ENCODE results near the gene PPP1R2. TPM values are rescaled to one million over a fixed set of nuclear protein-coding genes. Genes with fewer than 3 reads are reported as not detected.

Gene PPP1R2
- total RNA-seq, 1 experiment from 2014 or later = 46.1 TPM

GRCh38 chr3:195511136-195511535 lies 32.0 kb downstream of the PPP1R2 start:
- Histone ChIP-seq H3K4me3 (replicated peaks in 1 of 2; ENCODE audit: low read depth in 1 of 2, low read length in 2 of 2) (no peak overlapping the region), H3K9me2 (ENCODE audit: insufficient read depth) (no peaks in the 10 kb centered on the region), H3K4me1 (ENCODE audit: control insufficient read depth in 1 of 2, insufficient read depth in 2 of 2, low read length in 2 of 2) (no peaks in the 10 kb centered on the region), H3K36me3 (ENCODE audit: control insufficient read depth in 1 of 2, insufficient read depth in 2 of 2, low read length in 2 of 2) (peaks cover 2 to 6% of the 10 kb centered on the region in 2 experiments; a peak in 1 of 4 replicates), H4K20me1 (ENCODE audit: insufficient read depth) (no peaks in the 10 kb centered on the region), H3K27me3 (ENCODE audit: insufficient read depth, low read length) (no peaks in the 10 kb centered on the region), H2AFZ (ENCODE audit: low read depth, low read length, poor library complexity, severe bottlenecking) (no peak overlapping the region), H3K9ac (ENCODE audit: low read length) (no peak overlapping the region), H3K9me3 (ENCODE audit: control insufficient read depth in 1 of 2, insufficient read depth in 1 of 2, low read depth in 1 of 2, low read length in 2 of 2) (no peaks in the 10 kb centered on the region), H3K79me2 (ENCODE audit: insufficient read depth, low read length) (no peaks in the 10 kb centered on the region), H3K27ac (ENCODE audit: low read depth, low read length) (no peak overlapping the region), H3K4me2 (ENCODE audit: low read length) (no peak overlapping the region)
- ChIA-PET POLR2A (no interaction called here), CTCF (no interaction called here), RAD21 (ENCODE audit: low non-redundant PET in 1 of 2, low total read pairs in 2 of 2, uncharacterized antibody in 2 of 2, unreplicated experiment in 2 of 2) (no interaction called here)
- TF ChIP-seq RAD21 (IDR thresholded peaks at IDR 0.05; ENCODE audit: low read depth) (no peak), EZH2phosphoT487 (IDR thresholded peaks at IDR 0.05; ENCODE audit: borderline replicate concordance) (no peak), CBX3 (IDR thresholded peaks at IDR 0.05; ENCODE audit: low read depth) (no peak), EGR1 (IDR thresholded peaks at IDR 0.05; ENCODE audit: low read depth) (no peak), EZH2 (IDR thresholded peaks at IDR 0.05) (no peak), ZNF274 (IDR thresholded peaks at IDR 0.05; ENCODE audit: low read depth, low read length) (no peak)
- TF ChIP-seq, protein P1, sequence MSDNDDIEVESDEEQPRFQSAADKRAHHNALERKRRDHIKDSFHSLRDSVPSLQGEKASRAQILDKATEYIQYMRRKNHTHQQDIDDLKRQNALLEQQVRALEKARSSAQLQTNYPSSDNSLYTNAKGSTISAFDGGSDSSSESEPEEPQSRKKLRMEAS (IDR thresholded peaks at IDR 0.05) = no peak
- ATAC-seq (no peak), DNase-seq (ENCODE audit: low read depth, low spot score) (no peak)
- intact Hi-C loops (cut with micrococcal nuclease) = loop anchor here (10.0 kb wide), 1 partner anchor 1176 kb away; no protein-coding TSS in a partner anchor
- no TSS peak for BruUV-seq (replicated peaks)

DNA sequence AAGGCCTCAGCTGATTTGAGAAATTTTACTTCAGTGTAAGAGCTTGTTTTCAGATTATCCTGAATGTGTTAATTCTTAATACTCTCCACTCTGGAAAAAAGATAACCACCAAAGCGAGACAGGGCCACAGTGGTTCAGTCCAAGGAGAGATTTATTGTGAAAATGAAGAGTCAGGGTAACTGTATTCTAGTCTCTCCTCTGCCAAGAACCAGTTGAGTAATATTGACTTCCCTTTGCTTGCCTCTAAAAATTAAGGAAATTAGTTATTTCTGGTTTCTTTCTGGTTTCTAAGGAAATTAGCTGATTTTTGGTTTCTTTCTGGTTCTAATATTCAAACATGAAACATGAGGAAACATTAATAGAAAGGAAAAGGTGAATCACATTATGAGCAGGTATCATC lies 34.9 kb downstream of the PPP1R2 start:
- Histone ChIP-seq H3K9me2 (ENCODE audit: insufficient read depth) (no peaks in the 10 kb centered on the region), H3K36me3 (ENCODE audit: control insufficient read depth in 1 of 2, insufficient read depth in 2 of 2, low read length in 2 of 2) (no peaks in the 10 kb centered on the region), H3K9me3 (ENCODE audit: control insufficient read depth in 1 of 2, insufficient read depth in 1 of 2, low read depth in 1 of 2, low read length in 2 of 2) (no peaks in the 10 kb centered on the region), H3K79me2 (ENCODE audit: insufficient read depth, low read length) (no peaks in the 10 kb centered on the region), H2AFZ (ENCODE audit: low read depth, low read length, poor library complexity, severe bottlenecking) (no peak overlapping the region), H4K20me1 (ENCODE audit: insufficient read depth) (no peaks in the 10 kb centered on the region), H3K27me3 (ENCODE audit: insufficient read depth, low read length) (no peaks in the 10 kb centered on the region), H3K4me3 (replicated peaks in 1 of 2; ENCODE audit: low read depth in 1 of 2, low read length in 2 of 2) (no peak overlapping the region), H3K9ac (ENCODE audit: low read length) (no peak overlapping the region), H3K4me2 (ENCODE audit: low read length) (no peak overlapping the region), H3K4me1 (ENCODE audit: control insufficient read depth in 1 of 2, insufficient read depth in 2 of 2, low read length in 2 of 2) (no peaks in the 10 kb centered on the region), H3K27ac (ENCODE audit: low read depth, low read length) (no peak overlapping the region)
- RAD21 ChIA-PET (ENCODE audit: low non-redundant PET in 1 of 2, low total read pairs in 2 of 2, uncharacterized antibody in 2 of 2, unreplicated experiment in 2 of 2) = no interaction called here
- BruUV-seq (replicated peaks) = no TSS peak
- no peak for ATAC-seq
- intact Hi-C loops (cut with micrococcal nuclease) = no loop called here
- POLR2A ChIA-PET = no interaction called here
- no peak for DNase-seq (ENCODE audit: low read depth, low spot score)
- CTCF ChIA-PET = interaction anchor here (0.9 kb wide), 1 partner anchor 237 kb away, joined by 3 read pairs; the partner anchor contains the start of gene XXYLT1
- TF ChIP-seq CTCF (IDR thresholded peaks at IDR 0.05 in 2 of 3, conservative IDR thresholded peaks at IDR 0.05 in 1 of 3; ENCODE audit: borderline replicate concordance in 1 of 3, insufficient read depth in 1 of 3, low read depth in 2 of 3, low read length in 2 of 3) (no peak), ELF1 (IDR thresholded peaks at IDR 0.05; ENCODE audit: borderline replicate concordance, low read depth) (no peak), JUND (IDR thresholded peaks at IDR 0.05) (no peak), FOSL1 (IDR thresholded peaks at IDR 0.05; ENCODE audit: low read depth) (no peak), POLR2AphosphoS5 (IDR thresholded peaks at IDR 0.05; ENCODE audit: low read depth, low read length) (no peak), TCF7L2 (IDR thresholded peaks at IDR 0.05; ENCODE audit: borderline replicate concordance, extremely low read depth, insufficient read depth, insufficient read length) (no peak), CBX3 (IDR thresholded peaks at IDR 0.05; ENCODE audit: low read depth) (no peak), CEBPB (IDR thresholded peaks at IDR 0.05; ENCODE audit: low read depth) (no peak), EGR1 (IDR thresholded peaks at IDR 0.05; ENCODE audit: low read depth) (no peak), SIN3A (IDR thresholded peaks at IDR 0.05; ENCODE audit: low read depth) (no peak), REST (IDR thresholded peaks at IDR 0.05; ENCODE audit: low read depth) (no peak), YY1 (IDR thresholded peaks at IDR 0.05; ENCODE audit: extremely low read depth, insufficient replicate concordance, low read depth, low read length) (no peak)

All from HCT116 (cell line).